ENCODE measurements around the gene ATAT1.

DNA sequence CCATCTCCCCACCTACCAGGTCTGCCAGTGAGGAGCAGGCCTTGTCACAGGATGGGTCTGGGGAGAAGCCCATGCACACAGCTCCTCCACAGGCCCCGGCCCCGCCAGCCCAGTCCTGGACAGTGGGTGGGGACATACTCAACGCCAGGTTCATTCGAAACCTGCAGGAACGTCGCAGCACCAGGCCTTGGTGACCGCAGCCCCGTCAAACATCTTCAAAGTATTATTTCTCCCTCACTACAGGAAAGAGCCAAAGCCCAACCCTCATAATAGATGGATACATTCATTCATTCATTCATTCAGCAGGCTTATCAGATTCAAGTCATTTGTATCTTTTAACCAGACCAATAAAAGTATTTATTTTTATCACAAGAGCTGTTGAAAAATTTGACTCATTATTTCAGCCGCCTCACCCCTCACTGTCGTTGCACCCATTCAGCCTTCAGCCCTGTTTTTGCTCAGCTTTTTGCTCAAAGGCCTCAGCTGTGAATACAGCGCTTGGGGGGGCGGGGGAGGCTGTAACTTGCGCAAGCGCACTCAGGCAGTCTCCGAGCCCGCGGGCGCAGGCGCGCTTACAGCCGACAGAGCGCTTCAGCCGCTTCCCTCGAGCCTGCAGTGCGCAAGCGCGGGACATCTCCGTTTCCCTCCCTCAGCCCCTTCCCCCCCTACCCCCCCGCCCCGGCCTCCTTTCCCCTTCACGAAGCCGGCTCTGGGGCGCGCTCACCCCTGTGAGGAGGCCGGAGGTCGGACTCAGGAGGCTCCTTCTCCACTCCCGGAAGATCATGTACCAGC, 20.0 kb downstream of the ATAT1 start, which contains the start of gene C6orf136:
- TF ChIP-seq, protein P1, sequence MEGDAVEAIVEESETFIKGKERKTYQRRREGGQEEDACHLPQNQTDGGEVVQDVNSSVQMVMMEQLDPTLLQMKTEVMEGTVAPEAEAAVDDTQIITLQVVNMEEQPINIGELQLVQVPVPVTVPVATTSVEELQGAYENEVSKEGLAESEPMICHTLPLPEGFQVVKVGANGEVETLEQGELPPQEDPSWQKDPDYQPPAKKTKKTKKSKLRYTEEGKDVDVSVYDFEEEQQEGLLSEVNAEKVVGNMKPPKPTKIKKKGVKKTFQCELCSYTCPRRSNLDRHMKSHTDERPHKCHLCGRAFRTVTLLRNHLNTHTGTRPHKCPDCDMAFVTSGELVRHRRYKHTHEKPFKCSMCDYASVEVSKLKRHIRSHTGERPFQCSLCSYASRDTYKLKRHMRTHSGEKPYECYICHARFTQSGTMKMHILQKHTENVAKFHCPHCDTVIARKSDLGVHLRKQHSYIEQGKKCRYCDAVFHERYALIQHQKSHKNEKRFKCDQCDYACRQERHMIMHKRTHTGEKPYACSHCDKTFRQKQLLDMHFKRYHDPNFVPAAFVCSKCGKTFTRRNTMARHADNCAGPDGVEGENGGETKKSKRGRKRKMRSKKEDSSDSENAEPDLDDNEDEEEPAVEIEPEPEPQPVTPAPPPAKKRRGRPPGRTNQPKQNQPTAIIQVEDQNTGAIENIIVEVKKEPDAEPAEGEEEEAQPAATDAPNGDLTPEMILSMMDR (conservative IDR thresholded peaks at IDR 0.05; ENCODE audit: low read depth in 2 of 2) = no peak
- TF ChIP-seq EZH2phosphoT487 (IDR thresholded peaks at IDR 0.05; ENCODE audit: unreplicated experiment) (no peak), JUNB (IDR thresholded peaks at IDR 0.05; ENCODE audit: unreplicated experiment) (no peak), STAT1 (IDR thresholded peaks at IDR 0.05; ENCODE audit: unreplicated experiment) (no peak)
- TF ChIP-seq, protein P2, sequence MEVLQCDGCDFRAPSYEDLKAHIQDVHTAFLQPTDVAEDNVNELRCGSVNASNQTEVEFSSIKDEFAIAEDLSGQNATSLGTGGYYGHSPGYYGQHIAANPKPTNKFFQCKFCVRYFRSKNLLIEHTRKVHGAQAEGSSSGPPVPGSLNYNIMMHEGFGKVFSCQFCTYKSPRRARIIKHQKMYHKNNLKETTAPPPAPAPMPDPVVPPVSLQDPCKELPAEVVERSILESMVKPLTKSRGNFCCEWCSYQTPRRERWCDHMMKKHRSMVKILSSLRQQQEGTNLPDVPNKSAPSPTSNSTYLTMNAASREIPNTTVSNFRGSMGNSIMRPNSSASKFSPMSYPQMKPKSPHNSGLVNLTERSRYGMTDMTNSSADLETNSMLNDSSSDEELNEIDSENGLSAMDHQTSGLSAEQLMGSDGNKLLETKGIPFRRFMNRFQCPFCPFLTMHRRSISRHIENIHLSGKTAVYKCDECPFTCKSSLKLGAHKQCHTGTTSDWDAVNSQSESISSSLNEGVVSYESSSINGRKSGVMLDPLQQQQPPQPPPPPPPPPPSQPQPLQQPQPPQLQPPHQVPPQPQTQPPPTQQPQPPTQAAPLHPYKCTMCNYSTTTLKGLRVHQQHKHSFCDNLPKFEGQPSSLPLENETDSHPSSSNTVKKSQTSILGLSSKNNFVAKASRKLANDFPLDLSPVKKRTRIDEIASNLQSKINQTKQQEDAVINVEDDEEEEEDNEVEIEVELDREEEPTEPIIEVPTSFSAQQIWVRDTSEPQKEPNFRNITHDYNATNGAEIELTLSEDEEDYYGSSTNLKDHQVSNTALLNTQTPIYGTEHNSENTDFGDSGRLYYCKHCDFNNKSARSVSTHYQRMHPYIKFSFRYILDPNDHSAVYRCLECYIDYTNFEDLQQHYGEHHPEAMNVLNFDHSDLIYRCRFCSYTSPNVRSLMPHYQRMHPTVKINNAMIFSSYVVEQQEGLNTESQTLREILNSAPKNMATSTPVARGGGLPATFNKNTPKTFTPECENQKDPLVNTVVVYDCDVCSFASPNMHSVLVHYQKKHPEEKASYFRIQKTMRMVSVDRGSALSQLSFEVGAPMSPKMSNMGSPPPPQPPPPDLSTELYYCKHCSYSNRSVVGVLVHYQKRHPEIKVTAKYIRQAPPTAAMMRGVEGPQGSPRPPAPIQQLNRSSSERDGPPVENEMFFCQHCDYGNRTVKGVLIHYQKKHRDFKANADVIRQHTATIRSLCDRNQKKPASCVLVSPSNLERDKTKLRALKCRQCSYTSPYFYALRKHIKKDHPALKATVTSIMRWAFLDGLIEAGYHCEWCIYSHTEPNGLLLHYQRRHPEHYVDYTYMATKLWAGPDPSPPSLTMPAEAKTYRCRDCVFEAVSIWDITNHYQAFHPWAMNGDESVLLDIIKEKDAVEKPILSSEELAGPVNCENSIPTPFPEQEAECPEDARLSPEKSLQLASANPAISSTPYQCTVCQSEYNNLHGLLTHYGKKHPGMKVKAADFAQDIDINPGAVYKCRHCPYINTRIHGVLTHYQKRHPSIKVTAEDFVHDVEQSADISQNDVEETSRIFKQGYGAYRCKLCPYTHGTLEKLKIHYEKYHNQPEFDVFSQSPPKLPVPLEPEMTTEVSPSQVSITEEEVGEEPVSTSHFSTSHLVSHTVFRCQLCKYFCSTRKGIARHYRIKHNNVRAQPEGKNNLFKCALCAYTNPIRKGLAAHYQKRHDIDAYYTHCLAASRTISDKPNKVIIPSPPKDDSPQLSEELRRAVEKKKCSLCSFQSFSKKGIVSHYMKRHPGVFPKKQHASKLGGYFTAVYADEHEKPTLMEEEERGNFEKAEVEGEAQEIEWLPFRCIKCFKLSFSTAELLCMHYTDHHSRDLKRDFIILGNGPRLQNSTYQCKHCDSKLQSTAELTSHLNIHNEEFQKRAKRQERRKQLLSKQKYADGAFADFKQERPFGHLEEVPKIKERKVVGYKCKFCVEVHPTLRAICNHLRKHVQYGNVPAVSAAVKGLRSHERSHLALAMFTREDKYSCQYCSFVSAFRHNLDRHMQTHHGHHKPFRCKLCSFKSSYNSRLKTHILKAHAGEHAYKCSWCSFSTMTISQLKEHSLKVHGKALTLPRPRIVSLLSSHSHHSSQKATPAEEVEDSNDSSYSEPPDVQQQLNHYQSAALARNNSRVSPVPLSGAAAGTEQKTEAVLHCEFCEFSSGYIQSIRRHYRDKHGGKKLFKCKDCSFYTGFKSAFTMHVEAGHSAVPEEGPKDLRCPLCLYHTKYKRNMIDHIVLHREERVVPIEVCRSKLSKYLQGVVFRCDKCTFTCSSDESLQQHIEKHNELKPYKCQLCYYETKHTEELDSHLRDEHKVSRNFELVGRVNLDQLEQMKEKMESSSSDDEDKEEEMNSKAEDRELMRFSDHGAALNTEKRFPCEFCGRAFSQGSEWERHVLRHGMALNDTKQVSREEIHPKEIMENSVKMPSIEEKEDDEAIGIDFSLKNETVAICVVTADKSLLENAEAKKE (CRISPR knock-in tag; IDR thresholded peaks at IDR 0.05) = no peak
